H1 (cell line): ENCODE data around the gene CXCR4. TPM values are rescaled to one million over a fixed set of nuclear protein-coding genes. Genes with fewer than 3 reads are reported as not detected.

Experiments used
- CTCF ChIA-PET: fragments of 300-600 bp; sonication (Branson Sonifier 250); formaldehyde crosslinking; loops from one replicate; lab custom pipeline; 2021; ENCODE audit not compliant: partially characterized antibody; lab: Charles Lee
- POLR2A ChIA-PET: fragments of 300-600 bp; sonication (Branson Sonifier 250); formaldehyde crosslinking; loops from one replicate; lab custom pipeline; 2021; ENCODE audit warnings: inconsistent platforms; ENCODE audit not compliant: partially characterized antibody; lab: Charles Lee
- DNase-seq, 2 experiments: peaks; one replicate each; pipeline versions ENCODE4 v3.0.0 to v3.0.0-alpha.2; 2010 to 2022; ENCODE audit warnings: low spot score in 2 of 2, low read depth in 1 of 2, mixed read lengths in 1 of 2
- FAIRE-seq: peaks from 2 replicates; lab custom pipeline; 2011; peaks lifted over from hg19 to GRCh38; lab: Jason Lieb, UNC
- H2AFZ ChIP-seq: 2 replicates; pipeline ENCODE4 v1.8.1; 2012; ENCODE audit warnings: low read length, inconsistent platforms
- H2AK5ac ChIP-seq: 2 replicates; pipeline ENCODE4 v1.6.1; 2013; ENCODE audit warnings: low read depth, low read length
- H2BK120ac ChIP-seq: replicated peaks from 2 replicates; pipeline ENCODE3; 2013; ENCODE audit warnings: low read depth, low read length, inconsistent platforms
- H2BK12ac ChIP-seq: 2 replicates; pipeline ENCODE4 v1.6.1; 2013; ENCODE audit warnings: low read depth, low read length
- H2BK15ac ChIP-seq: 2 replicates; pipeline ENCODE4 v1.6.1; 2013; ENCODE audit warnings: low read length
- H2BK20ac ChIP-seq: 2 replicates; pipeline ENCODE4 v1.6.1; 2013; ENCODE audit warnings: low read length
- H2BK5ac ChIP-seq: 2 replicates; pipeline ENCODE4 v1.6.1; 2013; ENCODE audit warnings: low read depth, low read length
- H3K14ac ChIP-seq: 2 replicates; pipeline ENCODE4 v1.6.1; 2013; ENCODE audit warnings: inconsistent platforms; ENCODE audit not compliant: insufficient read length
- H3K18ac ChIP-seq: 2 replicates; pipeline ENCODE4 v1.6.1; 2013; ENCODE audit warnings: low read length; ENCODE audit errors: extremely low read depth
- H3K23ac ChIP-seq: 2 replicates; pipeline ENCODE4 v1.6.1; 2013; ENCODE audit warnings: inconsistent platforms; ENCODE audit not compliant: insufficient read length
- H3K23me2 ChIP-seq: 2 replicates; pipeline ENCODE4 v1.6.1; 2013; ENCODE audit warnings: low read depth, low read length
- H3K27ac ChIP-seq: 2 replicates; pipeline ENCODE4 v1.6.1; 2011; ENCODE audit warnings: low read depth, low read length, inconsistent platforms
- H3K27me3 ChIP-seq, 4 experiments: replicated peaks in 1 of 4; 1 replicate in 1 of 4; 2 replicates in 3 of 4; pipeline versions ENCODE4 v1.6.1 to v1.8.1; 2011 to 2013; ENCODE audit warnings: low read length in 3 of 4, mild to moderate bottlenecking in 3 of 4, inconsistent platforms in 2 of 4, mixed read lengths in 2 of 4, moderate library complexity in 1 of 4; ENCODE audit not compliant: control insufficient read depth in 3 of 4, insufficient read depth in 3 of 4; ENCODE audit errors: extremely low read depth in 1 of 4
- H3K36me3 ChIP-seq, 4 experiments: 2 replicates each; pipeline versions ENCODE4 v1.6.1 to v1.8.1; 2011 to 2013; ENCODE audit warnings: mild to moderate bottlenecking in 4 of 4, low read length in 3 of 4, moderate library complexity in 2 of 4, control low read depth in 1 of 4, inconsistent platforms in 1 of 4; ENCODE audit not compliant: insufficient read depth in 4 of 4, control insufficient read depth in 2 of 4
- H3K4ac ChIP-seq: replicated peaks from 2 replicates; pipeline ENCODE3; 2013; ENCODE audit warnings: low read length, low read depth, mixed read lengths, inconsistent platforms; ENCODE audit not compliant: insufficient read length
- H3K4me1 ChIP-seq, 4 experiments: replicated peaks in 1 of 4; 1 replicate in 1 of 4; 2 replicates in 3 of 4; pipeline versions ENCODE4 v1.6.1 to v1.8.1; 2011 to 2013; ENCODE audit warnings: low read length in 3 of 4, inconsistent platforms in 2 of 4, mixed read lengths in 1 of 4; ENCODE audit not compliant: insufficient read depth in 4 of 4, control insufficient read depth in 3 of 4
- H3K4me2 ChIP-seq, 2 experiments: 2 replicates each; pipeline versions ENCODE4 v1.6.1 to v1.8.1; 2011 to 2013; ENCODE audit warnings: low read depth in 2 of 2, low read length in 2 of 2, control low read depth in 1 of 2, inconsistent platforms in 1 of 2, mild to moderate bottlenecking in 1 of 2; ENCODE audit not compliant: insufficient read depth in 1 of 2
- H3K4me3 ChIP-seq, 4 experiments: fragments of 200-600, 300-600 bp in 1 of 4; sonication (generic), shearing (Covaris generic), sonication (Bioruptor Twin) in 1 of 4; 2 replicates each; pipeline versions ENCODE4 v1.5.1 to v1.8.1; 2011 to 2016; ENCODE audit warnings: low read length in 4 of 4, low read depth in 3 of 4, control low read depth in 2 of 4, inconsistent platforms in 2 of 4, mild to moderate bottlenecking in 2 of 4, mixed read lengths in 1 of 4, moderate library complexity in 1 of 4; ENCODE audit not compliant: insufficient read depth in 2 of 4; ENCODE audit errors: extremely low read depth in 1 of 4
- H3K56ac ChIP-seq: replicated peaks from 2 replicates; pipeline ENCODE3; 2013; ENCODE audit warnings: low read depth, mild to moderate bottlenecking, mixed read lengths, low read length, inconsistent platforms; ENCODE audit not compliant: insufficient read length
- H3K79me1 ChIP-seq: 2 replicates; pipeline ENCODE4 v1.6.1; 2013; ENCODE audit warnings: low read depth, low read length, control low read depth
- H3K79me2 ChIP-seq, 2 experiments: 2 replicates each; pipeline versions ENCODE4 v1.6.1 to v1.8.1; 2012 to 2013; ENCODE audit warnings: low read length in 2 of 2, mild to moderate bottlenecking in 2 of 2, inconsistent platforms in 1 of 2; ENCODE audit not compliant: insufficient read depth in 2 of 2, control insufficient read depth in 1 of 2
- H3K9ac ChIP-seq, 4 experiments: replicated peaks in 1 of 4; 1 replicate in 1 of 4; 2 replicates in 3 of 4; pipeline versions ENCODE4 v1.6.1 to v1.8.1; 2011 to 2013; ENCODE audit warnings: low read depth in 3 of 4, low read length in 3 of 4, control low read depth in 2 of 4, mild to moderate bottlenecking in 2 of 4, moderate library complexity in 2 of 4, inconsistent platforms in 1 of 4; ENCODE audit errors: extremely low read depth in 1 of 4
- H3K9me3 ChIP-seq, 2 experiments: 2 replicates each; pipeline versions ENCODE4 v1.6.1 to v1.8.1; 2012 to 2013; ENCODE audit warnings: mild to moderate bottlenecking in 2 of 2, moderate library complexity in 2 of 2, control low read depth in 1 of 2, inconsistent platforms in 1 of 2, low read depth in 1 of 2, low read length in 1 of 2, mixed read lengths in 1 of 2; ENCODE audit not compliant: insufficient read depth in 2 of 2
- H4K20me1 ChIP-seq, 2 experiments: replicated peaks in 1 of 2; 2 replicates each; pipeline versions ENCODE3 to v1.8.1; 2011 to 2013; ENCODE audit warnings: inconsistent platforms in 2 of 2, low read length in 2 of 2, mild to moderate bottlenecking in 1 of 2; ENCODE audit not compliant: insufficient read depth in 2 of 2, control insufficient read depth in 1 of 2
- H4K5ac ChIP-seq: 2 replicates; pipeline ENCODE4 v1.6.1; 2013; ENCODE audit warnings: low read length, low read depth, mixed read lengths, inconsistent platforms; ENCODE audit not compliant: insufficient read length
- H4K8ac ChIP-seq: 2 replicates; pipeline ENCODE4 v1.8.0; 2013; ENCODE audit warnings: mild to moderate bottlenecking, moderate library complexity, low read length, inconsistent platforms; ENCODE audit not compliant: insufficient read depth; ENCODE audit errors: extremely low read depth
- H4K91ac ChIP-seq: replicated peaks from 2 replicates; pipeline ENCODE3; 2013; ENCODE audit warnings: low read length, mixed read lengths, inconsistent platforms; ENCODE audit not compliant: insufficient read length
- BRCA1 ChIP-seq: IDR thresholded peaks from 2 replicates; pipeline ENCODE4 v1.6.1; 2012; ENCODE audit warnings: low read depth, low read length, improper control_type of control experiment
- NRF1 ChIP-seq: IDR thresholded peaks from 2 replicates; pipeline ENCODE4 v1.6.1; 2011; ENCODE audit warnings: mild to moderate bottlenecking, low read depth, low read length, improper control_type of control experiment
- PHF8 ChIP-seq: fragments of 200-600 bp; sonication (generic); conservative IDR thresholded peaks from 2 replicates; pipeline ENCODE4 v1.7.1; 2012; ENCODE audit warnings: low read depth, mild to moderate bottlenecking, inconsistent platforms, low read length, moderate library complexity
- RAD21 ChIP-seq, 2 experiments: IDR thresholded peaks in 1 of 2; conservative IDR thresholded peaks in 1 of 2; 2 replicates each; pipeline ENCODE4 v1.6.1; 2011; ENCODE audit warnings: low read depth in 2 of 2, low read length in 2 of 2, improper control_type of control experiment in 1 of 2, inconsistent platforms in 1 of 2, mild to moderate bottlenecking in 1 of 2, moderate library complexity in 1 of 2
- RBBP5 ChIP-seq: IDR thresholded peaks from 2 replicates; pipeline ENCODE4 v1.7.1; 2012; ENCODE audit warnings: low read depth, mild to moderate bottlenecking, inconsistent platforms, low read length, moderate library complexity, borderline replicate concordance
- SIN3A ChIP-seq, 2 experiments: IDR thresholded peaks in 1 of 2; conservative IDR thresholded peaks in 1 of 2; 2 replicates each; pipeline ENCODE4 v1.6.1; 2011 to 2012; ENCODE audit warnings: low read length in 2 of 2, improper control_type of control experiment in 1 of 2, low read depth in 1 of 2, mild to moderate bottlenecking in 1 of 2
- SRF ChIP-seq: IDR thresholded peaks from 2 replicates; pipeline ENCODE4 v1.6.1; 2011; ENCODE audit warnings: mild to moderate bottlenecking, low read depth, low read length, moderate library complexity
- WGBS, 2 experiments: shearing (Covaris generic) in 1 of 2; methylation state at CpG; one replicate each; pipeline versions ENCODE4 v1.1.6 to v1.1.7; 2013 to 2015; ENCODE audit warnings: low lambda C conversion rate in 2 of 2, mixed read lengths in 2 of 2, inconsistent platforms in 1 of 2, low coverage in 1 of 2, missing lambda C conversion rate in 1 of 2; ENCODE audit not compliant: insufficient replicate concordance in 2 of 2, insufficient coverage in 1 of 2, insufficient read length in 1 of 2; ENCODE audit errors: extremely low coverage in 1 of 2, missing lambda C conversion rate in 1 of 2; 5-methylcytosine and 5-hydroxymethylcytosine counted together
- polyA plus RNA-seq, 7 experiments: library from polyadenylated mRNA; depleted of rRNA in 3 of 7; stranded (reverse) in 5 of 7; unstranded in 2 of 7; fragments of >200 nt in 5 of 7; fragments of 200-250 nt in 2 of 7; gene quantifications; 1 replicate in 5 of 7; 2 replicates in 1 of 7; 4 replicates in 1 of 7; pipeline versions ENCODE4 v1.2.1 to v1.2.3, GENCODE V29; 2011 to 2013; ENCODE audit warnings: missing spikeins in 2 of 7, mixed read lengths in 2 of 7
- total RNA-seq: library from RNA; stranded (reverse); fragmentation: NEBNext Ultra II Directional; extraction: Animal tissue kit (Norgen Biotek cat#: 25700); gene quantifications from 2 replicates; pipeline ENCODE4 v1.2.1, GENCODE V29; 2021
- TF ChIP-seq, protein P1 (sequence below): IDR thresholded peaks from 2 replicates; pipeline ENCODE4 v1.6.1; 2012; ENCODE audit warnings: inconsistent platforms
- TF ChIP-seq, protein P2 (sequence below), 3 experiments: IDR thresholded peaks; 1 replicate in 2 of 3; 2 replicates in 1 of 3; pipeline versions ENCODE4 v1.5.1 to v1.6.1; 2011; ENCODE audit warnings: low read length in 3 of 3, mild to moderate bottlenecking in 3 of 3, inconsistent platforms in 2 of 3, low read depth in 1 of 3, moderate library complexity in 1 of 3; ENCODE audit not compliant: insufficient read depth in 1 of 3; ENCODE audit errors: control extremely low read depth in 1 of 3

Gene CXCR4
- total and polyA plus RNA-seq, 2 of the 8 experiments (the other 6 are each of a cell fraction or from before 2014, with no cell fraction given), result 1.8 to 2.8 TPM

GRCh38 chr2:136075476-136075875 is 42.5 kb downstream of the CXCR4 start:
- H3K14ac ChIP-seq, result no peak overlapping the region
- POLR2A ChIA-PET, result no interaction called here
- H2BK15ac ChIP-seq, result no peak overlapping the region
- no peak overlapping the region for H2AFZ ChIP-seq
- H2AK5ac ChIP-seq, result no peak overlapping the region
- peaks cover 7 to 9% of the 10 kb centered on the region in 2 experiments; a peak in 2 of 4 replicates for H3K9me3 ChIP-seq
- H3K27ac ChIP-seq, result no peak overlapping the region
- H2BK12ac ChIP-seq, result no peak overlapping the region
- peaks cover 0 to 1% (median 0%) of the 10 kb centered on the region in 4 experiments; a peak in 2 of 7 replicates for H3K27me3 ChIP-seq
- no peak for DNase-seq
- no peak overlapping the region for H4K8ac ChIP-seq
- H3K56ac ChIP-seq, result no peak overlapping the region
- H3K36me3 ChIP-seq, result no peaks in the 10 kb centered on the region
- no peak overlapping the region for H3K23ac ChIP-seq
- no peak overlapping the region for H2BK20ac ChIP-seq
- H3K4ac ChIP-seq, result no peak overlapping the region
- no peak for FAIRE-seq
- TF ChIP-seq SRF (no peak), SIN3A (conservative IDR thresholded peaks at IDR 0.05 in 1 of 2, IDR thresholded peaks at IDR 0.05 in 1 of 2; ENCODE audit: low read depth in 1 of 2, low read length in 2 of 2) (no peak), PHF8 (no peak), RBBP5 (no peak), RAD21 (IDR thresholded peaks at IDR 0.05 in 1 of 2, conservative IDR thresholded peaks at IDR 0.05 in 1 of 2; ENCODE audit: low read depth in 2 of 2, low read length in 2 of 2) (peak; percentile 29 to 46; a peak in 3 of 4 replicates), BRCA1 (no peak), NRF1 (no peak)
- TF ChIP-seq, protein P1, sequence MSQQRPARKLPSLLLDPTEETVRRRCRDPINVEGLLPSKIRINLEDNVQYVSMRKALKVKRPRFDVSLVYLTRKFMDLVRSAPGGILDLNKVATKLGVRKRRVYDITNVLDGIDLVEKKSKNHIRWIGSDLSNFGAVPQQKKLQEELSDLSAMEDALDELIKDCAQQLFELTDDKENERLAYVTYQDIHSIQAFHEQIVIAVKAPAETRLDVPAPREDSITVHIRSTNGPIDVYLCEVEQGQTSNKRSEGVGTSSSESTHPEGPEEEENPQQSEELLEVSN, result no peak
- TF ChIP-seq, protein P2, sequence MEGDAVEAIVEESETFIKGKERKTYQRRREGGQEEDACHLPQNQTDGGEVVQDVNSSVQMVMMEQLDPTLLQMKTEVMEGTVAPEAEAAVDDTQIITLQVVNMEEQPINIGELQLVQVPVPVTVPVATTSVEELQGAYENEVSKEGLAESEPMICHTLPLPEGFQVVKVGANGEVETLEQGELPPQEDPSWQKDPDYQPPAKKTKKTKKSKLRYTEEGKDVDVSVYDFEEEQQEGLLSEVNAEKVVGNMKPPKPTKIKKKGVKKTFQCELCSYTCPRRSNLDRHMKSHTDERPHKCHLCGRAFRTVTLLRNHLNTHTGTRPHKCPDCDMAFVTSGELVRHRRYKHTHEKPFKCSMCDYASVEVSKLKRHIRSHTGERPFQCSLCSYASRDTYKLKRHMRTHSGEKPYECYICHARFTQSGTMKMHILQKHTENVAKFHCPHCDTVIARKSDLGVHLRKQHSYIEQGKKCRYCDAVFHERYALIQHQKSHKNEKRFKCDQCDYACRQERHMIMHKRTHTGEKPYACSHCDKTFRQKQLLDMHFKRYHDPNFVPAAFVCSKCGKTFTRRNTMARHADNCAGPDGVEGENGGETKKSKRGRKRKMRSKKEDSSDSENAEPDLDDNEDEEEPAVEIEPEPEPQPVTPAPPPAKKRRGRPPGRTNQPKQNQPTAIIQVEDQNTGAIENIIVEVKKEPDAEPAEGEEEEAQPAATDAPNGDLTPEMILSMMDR (IDR thresholded peaks at IDR 0.05; ENCODE audit: control extremely low read depth in 1 of 3, insufficient read depth in 1 of 3, low read depth in 1 of 3, low read length in 3 of 3), result peak in 2 of 3 experiments; percentile 17 to 20; a peak in 2 of 4 replicates
- TF ChIP-seq, all 59 proteins: peak for 2
- 94% methylated on average over 12 of the region's 12 CpGs; no CpG with 5 or more reads in 1 of the 2 experiments for WGBS, 2 experiments
- Histone ChIP-seq H3K4me3 (no peak overlapping the region), H4K20me1 (no peaks in the 10 kb centered on the region), H3K4me1 (no peaks in the 10 kb centered on the region), H2BK5ac (no peak overlapping the region), H3K79me2 (no peaks in the 10 kb centered on the region), H4K91ac (no peak overlapping the region), H3K79me1 (no peaks in the 10 kb centered on the region), H3K4me2 (no peak overlapping the region), H3K18ac (no peak overlapping the region), H4K5ac (no peak overlapping the region), H3K9ac (no peak overlapping the region), H3K23me2 (no peaks in the 10 kb centered on the region), H2BK120ac (no peak overlapping the region)
- CTCF ChIA-PET, result interaction anchor here (0.9 to 1.8 kb wide), 5 partner anchors 17 to 309 kb away, joined by 3 to 7 read pairs (median 4); no protein-coding TSS in a partner anchor
